Muscle layer of duodenum (tissue), 2 donors: ENCODE results near the gene PEX1.
"Not testable (repeated sequence)": the region's sequence is repeated elsewhere in the genome, so short reads cannot be mapped to it uniquely, and the experiment has no call there.

Experiments used
- H3K27ac ChIP-seq: one replicate; pipeline ENCODE4 v1.7.0; 2013; ENCODE audit warnings: mild to moderate bottlenecking, low read length
- H3K27me3 ChIP-seq: one replicate; pipeline ENCODE4 v1.7.0; 2013; ENCODE audit warnings: low read depth, mild to moderate bottlenecking, control low read depth, low read length
- H3K36me3 ChIP-seq, 2 donors: one replicate each; pipeline ENCODE4 v1.7.0; 2013; ENCODE audit warnings: low read length in 2 of 2, control low read depth in 1 of 2, mild to moderate bottlenecking in 1 of 2; ENCODE audit not compliant: insufficient read depth in 2 of 2, control insufficient read depth in 1 of 2
- H3K4me1 ChIP-seq, 2 donors: one replicate each; pipeline ENCODE4 v1.7.0; 2013; ENCODE audit warnings: low read length in 2 of 2, mild to moderate bottlenecking in 2 of 2, control low read depth in 1 of 2, moderate library complexity in 1 of 2; ENCODE audit not compliant: insufficient read depth in 2 of 2, control insufficient read depth in 1 of 2
- H3K4me3 ChIP-seq, 2 donors: one replicate each; pipeline ENCODE4 v1.7.0; 2013; ENCODE audit warnings: low read length in 2 of 2, low read depth in 1 of 2, mild to moderate bottlenecking in 1 of 2
- H3K9me3 ChIP-seq, 2 donors: one replicate each; pipeline ENCODE4 v1.7.0; 2013; ENCODE audit warnings: low read length in 2 of 2, control low read depth in 1 of 2, mild to moderate bottlenecking in 1 of 2; ENCODE audit not compliant: control insufficient read depth in 1 of 2
- donor health status: healthy.

PEX1 gene

GRCh38 chr7:92478095-92478494 is 50.2 kb downstream of the PEX1 start:
- H3K4me3 ChIP-seq = no peak overlapping the region
- H3K27ac ChIP-seq = no peak overlapping the region
- H3K27me3 ChIP-seq = no peaks in the 10 kb centered on the region
- peaks cover 0 to 7% of the 10 kb centered on the region in 2 donors for H3K36me3 ChIP-seq
- no peaks in the 10 kb centered on the region for H3K4me1 ChIP-seq
- H3K9me3 ChIP-seq = no peaks in the 10 kb centered on the region

DNA sequence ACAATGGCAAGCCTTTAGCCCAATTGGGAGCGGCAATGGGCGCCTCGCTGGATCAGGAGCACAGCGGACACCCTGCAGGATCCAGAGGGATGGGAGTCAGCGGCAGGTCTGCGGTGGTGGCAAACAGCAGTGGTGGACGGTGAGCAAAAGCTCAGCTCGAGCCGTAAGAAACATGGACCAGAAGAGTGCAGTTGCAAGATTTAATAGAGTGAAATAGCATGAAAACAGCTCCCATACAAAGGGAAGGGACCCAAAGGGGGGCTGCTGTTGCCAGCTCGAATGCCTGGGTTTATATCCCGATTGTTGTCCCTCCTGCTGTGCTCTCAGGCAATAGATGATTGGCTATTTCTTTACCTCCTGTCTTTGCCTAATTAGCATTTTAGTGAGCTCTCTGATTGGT is 50.6 kb downstream of the PEX1 start, which contains the start of gene ERVW-1:
ERVW-1 (minus strand) TSS at position 266 of the 400 bp plus-strand sequence. CDS start 7,565 bp downstream, outside the sequence.
- not testable (repeated sequence) for H3K36me3 ChIP-seq, H3K4me3 ChIP-seq, H3K4me1 ChIP-seq, H3K27me3 ChIP-seq, H3K9me3 ChIP-seq, H3K27ac ChIP-seq

GRCh38 chr7:92475851-92476590 is 52.3 kb downstream of the PEX1 start:
- not testable (repeated sequence) for H3K4me1 ChIP-seq, H3K27me3 ChIP-seq, H3K36me3 ChIP-seq, H3K4me3 ChIP-seq, H3K27ac ChIP-seq, H3K9me3 ChIP-seq

GRCh38 chr7:92475261-92475770 is 53.0 kb downstream of the PEX1 start:
- not testable (repeated sequence) for H3K27ac ChIP-seq, H3K4me1 ChIP-seq, H3K4me3 ChIP-seq, H3K9me3 ChIP-seq, H3K36me3 ChIP-seq, H3K27me3 ChIP-seq

GRCh38 chr7:92473989-92474388 is 54.3 kb downstream of the PEX1 start:
- not testable (repeated sequence) for H3K9me3 ChIP-seq, H3K27ac ChIP-seq, H3K4me1 ChIP-seq, H3K4me3 ChIP-seq, H3K27me3 ChIP-seq
- H3K36me3 ChIP-seq = peaks cover 0 to 10% of the 10 kb centered on the region in 2 donors

DNA sequence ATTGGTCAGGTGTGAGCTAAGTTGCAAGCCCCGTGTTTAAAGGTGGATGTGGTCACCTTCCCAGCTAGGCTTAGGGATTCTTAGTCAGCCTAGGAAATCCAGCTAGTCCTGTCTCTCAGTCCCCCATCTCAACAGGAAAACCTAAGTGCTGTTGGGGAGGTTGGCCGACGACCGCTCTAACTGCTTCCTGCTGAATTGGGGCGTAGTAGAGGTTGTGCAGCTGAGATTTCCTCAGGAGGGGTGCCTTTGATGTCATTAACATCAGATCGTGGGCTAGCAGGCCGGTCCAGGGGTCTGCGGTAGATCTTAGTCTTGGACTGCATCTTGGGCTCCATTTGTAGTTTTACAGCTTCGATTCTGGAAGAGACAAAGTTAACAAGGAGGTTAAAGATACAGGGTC is 59.7 kb downstream of the PEX1 start:
- H3K4me3 ChIP-seq, H3K36me3 ChIP-seq, H3K27ac ChIP-seq, H3K27me3 ChIP-seq, H3K9me3 ChIP-seq, H3K4me1 ChIP-seq: not testable (repeated sequence)

- H3K4me1 ChIP-seq = no peaks in the 10 kb centered on the region
- H3K27me3 ChIP-seq = no peaks in the 10 kb centered on the region
- H3K27ac ChIP-seq = no peak overlapping the region
- no peaks in the 10 kb centered on the region for H3K9me3 ChIP-seq
- H3K4me3 ChIP-seq = no peak overlapping the region
- peaks cover 0 to 8% of the 10 kb centered on the region in 2 donors for H3K36me3 ChIP-seq
Measured at GRCh38 chr7:92466682-92467081, 61.6 kb downstream of the PEX1 start.

DNA sequence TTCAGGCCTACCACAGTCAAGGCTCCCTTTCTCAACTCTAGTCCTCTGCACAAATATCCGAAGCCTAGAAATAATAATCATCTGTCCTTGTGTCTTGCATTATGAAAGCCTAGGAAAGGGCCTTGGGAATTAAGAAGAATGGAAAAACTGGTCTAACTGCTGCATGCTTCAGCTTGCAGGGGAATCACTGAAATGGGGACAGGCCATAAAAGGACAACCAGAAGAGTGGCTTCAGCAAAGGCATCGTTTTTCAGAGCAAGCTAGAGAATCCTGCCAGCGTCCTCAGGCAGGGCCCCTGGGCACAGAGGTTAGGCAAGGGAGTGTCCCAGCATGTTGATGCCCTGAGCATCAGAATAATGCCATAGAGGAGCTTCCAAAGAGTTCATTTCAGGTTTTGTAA is 63.8 kb downstream of the PEX1 start:
- Histone ChIP-seq H3K36me3 (peaks cover 0 to 5% of the 10 kb centered on the region in 2 donors), H3K9me3 (no peaks in the 10 kb centered on the region), H3K4me1 (no peaks in the 10 kb centered on the region), H3K27me3 (no peaks in the 10 kb centered on the region), H3K27ac (no peak overlapping the region), H3K4me3 (no peak overlapping the region)

- peaks cover 0 to 9% of the 10 kb centered on the region in 2 donors for H3K36me3 ChIP-seq
- no peaks in the 10 kb centered on the region for H3K27me3 ChIP-seq
- no peak overlapping the region for H3K27ac ChIP-seq
- no peaks in the 10 kb centered on the region for H3K9me3 ChIP-seq
- H3K4me3 ChIP-seq = no peak overlapping the region
- H3K4me1 ChIP-seq = no peaks in the 10 kb centered on the region
Measured at GRCh38 chr7:92462560-92462959, 65.8 kb downstream of the PEX1 start.

DNA sequence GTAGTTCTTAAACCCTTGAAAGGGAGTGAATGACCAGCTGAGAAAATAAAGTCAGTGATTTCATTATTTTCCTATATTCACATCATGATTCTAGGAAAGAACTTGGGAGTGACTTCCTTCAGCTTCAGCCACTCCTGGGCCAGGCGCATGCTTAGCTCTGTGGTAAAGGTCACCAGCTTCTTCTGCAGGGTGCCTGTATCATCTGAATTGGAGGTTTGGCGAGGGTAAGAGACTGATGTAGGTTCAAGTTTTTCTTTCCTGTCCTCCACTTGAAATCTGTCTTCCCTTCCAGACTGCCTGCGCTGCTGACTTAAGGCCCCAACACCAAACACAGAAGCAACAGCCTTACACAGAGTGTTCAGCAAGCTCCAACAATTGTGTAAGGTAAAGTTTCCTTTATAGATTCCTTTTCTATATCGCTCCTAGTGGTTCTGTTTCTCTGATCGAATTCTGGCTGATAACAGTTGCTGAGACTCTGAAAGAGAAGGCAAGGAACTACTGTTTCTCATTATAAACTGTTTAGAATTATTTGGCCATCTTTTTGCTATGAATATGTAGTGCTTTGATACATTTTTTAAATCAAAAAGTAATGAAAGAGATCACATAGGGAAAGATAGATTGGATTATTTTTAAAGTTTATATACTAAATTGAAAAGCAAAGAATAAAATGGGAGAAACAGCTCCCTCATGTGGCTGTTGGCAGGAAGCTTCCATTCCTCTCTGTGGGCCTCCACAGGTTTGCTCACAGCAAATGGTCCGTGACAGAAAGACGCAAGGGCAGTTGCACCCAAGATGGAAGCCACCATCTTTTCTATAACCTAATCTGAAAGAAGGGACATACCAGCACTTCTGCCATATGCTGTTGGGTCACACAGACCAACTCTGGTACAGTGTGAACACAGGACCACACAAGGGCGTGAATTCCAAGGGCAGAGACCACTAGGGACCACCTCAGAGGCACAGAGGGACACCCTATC is 67.0 kb downstream of the PEX1 start:
- Histone ChIP-seq H3K27me3 (no peaks in the 10 kb centered on the region), H3K36me3 (peaks cover 5 to 14% of the 10 kb centered on the region in 2 donors), H3K27ac (no peak overlapping the region), H3K9me3 (no peaks in the 10 kb centered on the region), H3K4me3 (no peak overlapping the region), H3K4me1 (no peaks in the 10 kb centered on the region)

GRCh38 chr7:92460510-92460909 is 67.8 kb downstream of the PEX1 start:
- H3K27ac ChIP-seq = no peak overlapping the region
- no peaks in the 10 kb centered on the region for H3K27me3 ChIP-seq
- peaks cover 12 to 21% of the 10 kb centered on the region in 2 donors for H3K36me3 ChIP-seq
- no peak overlapping the region for H3K4me3 ChIP-seq
- no peaks in the 10 kb centered on the region for H3K4me1 ChIP-seq
- no peaks in the 10 kb centered on the region for H3K9me3 ChIP-seq
